Body of pancreas (tissue), 4 donors: Measurements from ENCODE around the gene G3BP2.

ENCODE experiments used
- CTCF ChIP-seq, 7 experiments: fragments of 450-650 bp in 4 of 7; fragments of 200-600 bp in 3 of 7; sonication (generic) in 3 of 7; IDR thresholded peaks; one replicate each; pipeline ENCODE4 v1.5.1; 2016 to 2019; ENCODE audit warnings: antibody characterized with exemption in 7 of 7
- POLR2A ChIP-seq, 3 donors: fragments of 450-650 bp; IDR thresholded peaks; one replicate each; pipeline ENCODE4 v1.6.1; 2016; ENCODE audit warnings: antibody characterized with exemption in 3 of 3, mild to moderate bottlenecking in 2 of 3

DNA sequence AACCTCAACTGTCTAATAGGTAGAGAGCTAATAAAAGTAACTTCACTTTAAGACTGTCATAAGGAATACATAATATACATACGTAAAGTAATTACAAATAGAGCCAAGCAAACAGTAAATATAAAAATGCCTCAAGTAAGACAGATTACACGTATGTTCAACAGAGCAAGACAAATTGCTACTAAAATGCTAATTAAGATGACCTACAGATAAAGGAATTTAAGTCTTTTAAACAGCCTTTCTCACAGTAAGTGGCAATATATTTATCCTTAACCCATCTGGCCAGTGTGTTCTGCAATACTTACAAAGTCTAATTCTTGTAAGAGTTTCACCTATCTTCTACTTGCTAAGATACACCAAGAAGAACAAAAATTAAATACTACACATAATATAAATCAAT is 12.7 kb downstream of the G3BP2 start:
- no peak for TF ChIP-seq CTCF (IDR thresholded peaks at IDR 0.05)
- TF ChIP-seq POLR2A (IDR thresholded peaks at IDR 0.05): no peak
